ENCODE results near the gene BEX3.

DNA sequence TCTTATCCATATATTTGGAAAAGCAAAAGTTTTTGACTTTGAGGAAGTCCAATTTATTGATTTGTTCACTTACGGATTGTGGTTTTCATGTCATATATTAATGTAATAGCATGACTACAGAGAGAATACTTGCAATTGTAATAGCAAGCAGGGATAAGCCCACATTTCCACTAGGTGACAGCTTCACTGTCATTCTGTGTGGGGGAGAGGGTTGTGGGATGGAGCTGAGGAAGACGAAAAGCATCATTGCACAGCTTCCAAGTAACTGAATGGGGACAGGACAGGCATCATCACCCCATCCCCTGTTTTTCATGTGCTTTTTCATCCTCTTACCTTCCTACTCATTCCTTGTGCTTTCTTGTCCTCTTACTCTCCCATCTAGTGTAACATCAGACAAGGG, 31.4 kb downstream of the BEX3 start:
- TF ChIP-seq CTCF (IDR thresholded peaks at IDR 0.05; ENCODE audit: insufficient read depth, low read length) = no peak
- TF ChIP-seq POLR2AphosphoS5 (IDR thresholded peaks at IDR 0.05; ENCODE audit: low read depth) = no peak
- TF ChIP-seq, protein P1, sequence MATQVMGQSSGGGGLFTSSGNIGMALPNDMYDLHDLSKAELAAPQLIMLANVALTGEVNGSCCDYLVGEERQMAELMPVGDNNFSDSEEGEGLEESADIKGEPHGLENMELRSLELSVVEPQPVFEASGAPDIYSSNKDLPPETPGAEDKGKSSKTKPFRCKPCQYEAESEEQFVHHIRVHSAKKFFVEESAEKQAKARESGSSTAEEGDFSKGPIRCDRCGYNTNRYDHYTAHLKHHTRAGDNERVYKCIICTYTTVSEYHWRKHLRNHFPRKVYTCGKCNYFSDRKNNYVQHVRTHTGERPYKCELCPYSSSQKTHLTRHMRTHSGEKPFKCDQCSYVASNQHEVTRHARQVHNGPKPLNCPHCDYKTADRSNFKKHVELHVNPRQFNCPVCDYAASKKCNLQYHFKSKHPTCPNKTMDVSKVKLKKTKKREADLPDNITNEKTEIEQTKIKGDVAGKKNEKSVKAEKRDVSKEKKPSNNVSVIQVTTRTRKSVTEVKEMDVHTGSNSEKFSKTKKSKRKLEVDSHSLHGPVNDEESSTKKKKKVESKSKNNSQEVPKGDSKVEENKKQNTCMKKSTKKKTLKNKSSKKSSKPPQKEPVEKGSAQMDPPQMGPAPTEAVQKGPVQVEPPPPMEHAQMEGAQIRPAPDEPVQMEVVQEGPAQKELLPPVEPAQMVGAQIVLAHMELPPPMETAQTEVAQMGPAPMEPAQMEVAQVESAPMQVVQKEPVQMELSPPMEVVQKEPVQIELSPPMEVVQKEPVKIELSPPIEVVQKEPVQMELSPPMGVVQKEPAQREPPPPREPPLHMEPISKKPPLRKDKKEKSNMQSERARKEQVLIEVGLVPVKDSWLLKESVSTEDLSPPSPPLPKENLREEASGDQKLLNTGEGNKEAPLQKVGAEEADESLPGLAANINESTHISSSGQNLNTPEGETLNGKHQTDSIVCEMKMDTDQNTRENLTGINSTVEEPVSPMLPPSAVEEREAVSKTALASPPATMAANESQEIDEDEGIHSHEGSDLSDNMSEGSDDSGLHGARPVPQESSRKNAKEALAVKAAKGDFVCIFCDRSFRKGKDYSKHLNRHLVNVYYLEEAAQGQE (IDR thresholded peaks at IDR 0.05; ENCODE audit: insufficient replicate concordance, low read depth) = no peak
- no peak for TF ChIP-seq GABPA (IDR thresholded peaks at IDR 0.05; ENCODE audit: low read depth)
- no peak for TF ChIP-seq SPI1 (IDR thresholded peaks at IDR 0.05; ENCODE audit: borderline replicate concordance, low read depth)
